ENCODE results near the gene ZNF175.

DNA sequence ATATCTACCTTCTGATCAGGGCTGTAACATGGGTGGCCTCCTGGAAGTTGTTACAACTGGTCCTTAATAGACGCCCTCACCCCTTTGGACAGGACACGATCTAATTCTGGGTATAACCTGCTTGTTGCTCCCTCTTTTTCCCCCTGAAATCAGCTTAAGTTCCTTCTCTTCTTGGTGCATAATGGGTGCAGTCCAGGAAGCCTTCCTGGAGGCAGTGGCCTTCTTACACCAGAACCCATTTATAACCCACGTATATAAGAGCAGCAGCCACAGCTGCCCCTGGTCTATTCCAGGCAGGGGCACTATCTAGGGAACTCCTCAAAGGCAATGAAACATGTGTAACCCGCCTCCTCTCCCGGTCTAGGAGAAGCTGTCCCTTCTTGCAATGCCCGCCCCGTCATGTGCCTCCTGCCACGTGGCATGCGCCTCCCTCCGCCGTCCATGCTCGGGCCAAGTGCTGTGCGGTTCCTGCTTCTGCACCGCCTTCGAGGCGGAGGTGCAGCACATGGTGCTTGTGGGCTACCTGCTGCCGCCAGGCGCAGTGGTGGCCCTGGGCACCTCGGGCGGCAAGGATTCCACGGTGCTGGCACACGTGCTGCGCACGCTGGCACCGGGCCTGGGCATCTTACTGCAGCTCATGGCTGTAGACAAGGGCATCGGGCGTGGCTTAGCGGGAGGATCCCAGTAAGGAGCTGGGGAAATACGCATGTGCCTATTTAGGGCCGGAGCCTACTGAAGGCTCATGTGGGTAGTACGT is 27.3 kb downstream of the ZNF175 start:
- no peak for TF ChIP-seq MTA3 (IDR thresholded peaks at IDR 0.05; ENCODE audit: borderline replicate concordance, low read length)
- no peak for TF ChIP-seq POLR2A (IDR thresholded peaks at IDR 0.05; ENCODE audit: low read depth, low read length)
- TF ChIP-seq SREBF1 (IDR thresholded peaks at IDR 0.05; ENCODE audit: low read length): no peak
- TF ChIP-seq EP300 (IDR thresholded peaks at IDR 0.05; ENCODE audit: borderline replicate concordance in 1 of 2, control insufficient read depth in 1 of 2, low read depth in 2 of 2, low read length in 2 of 2): no peak
- TF ChIP-seq, protein P1, sequence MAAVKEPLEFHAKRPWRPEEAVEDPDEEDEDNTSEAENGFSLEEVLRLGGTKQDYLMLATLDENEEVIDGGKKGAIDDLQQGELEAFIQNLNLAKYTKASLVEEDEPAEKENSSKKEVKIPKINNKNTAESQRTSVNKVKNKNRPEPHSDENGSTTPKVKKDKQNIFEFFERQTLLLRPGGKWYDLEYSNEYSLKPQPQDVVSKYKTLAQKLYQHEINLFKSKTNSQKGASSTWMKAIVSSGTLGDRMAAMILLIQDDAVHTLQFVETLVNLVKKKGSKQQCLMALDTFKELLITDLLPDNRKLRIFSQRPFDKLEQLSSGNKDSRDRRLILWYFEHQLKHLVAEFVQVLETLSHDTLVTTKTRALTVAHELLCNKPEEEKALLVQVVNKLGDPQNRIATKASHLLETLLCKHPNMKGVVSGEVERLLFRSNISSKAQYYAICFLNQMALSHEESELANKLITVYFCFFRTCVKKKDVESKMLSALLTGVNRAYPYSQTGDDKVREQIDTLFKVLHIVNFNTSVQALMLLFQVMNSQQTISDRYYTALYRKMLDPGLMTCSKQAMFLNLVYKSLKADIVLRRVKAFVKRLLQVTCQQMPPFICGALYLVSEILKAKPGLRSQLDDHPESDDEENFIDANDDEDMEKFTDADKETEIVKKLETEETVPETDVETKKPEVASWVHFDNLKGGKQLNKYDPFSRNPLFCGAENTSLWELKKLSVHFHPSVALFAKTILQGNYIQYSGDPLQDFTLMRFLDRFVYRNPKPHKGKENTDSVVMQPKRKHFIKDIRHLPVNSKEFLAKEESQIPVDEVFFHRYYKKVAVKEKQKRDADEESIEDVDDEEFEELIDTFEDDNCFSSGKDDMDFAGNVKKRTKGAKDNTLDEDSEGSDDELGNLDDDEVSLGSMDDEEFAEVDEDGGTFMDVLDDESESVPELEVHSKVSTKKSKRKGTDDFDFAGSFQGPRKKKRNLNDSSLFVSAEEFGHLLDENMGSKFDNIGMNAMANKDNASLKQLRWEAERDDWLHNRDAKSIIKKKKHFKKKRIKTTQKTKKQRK (IDR thresholded peaks at IDR 0.05; ENCODE audit: low read depth, low read length): no peak
